GM18507 (cell line): ENCODE results near the gene KLF13.

Experiments
- DNase-seq: peaks from one replicate; pipeline ENCODE4 v3.0.0; 2011; ENCODE audit warnings: low read depth; ENCODE audit not compliant: insufficient read length; ENCODE audit errors: extremely low spot score
- FAIRE-seq: peaks from 2 replicates; lab custom pipeline; 2011; peaks lifted over from hg19 to GRCh38; lab: Jason Lieb, UNC

KLF13 gene

GRCh38 chr15:31311735-31312619 lies 14.7 kb upstream of the KLF13 start:
- FAIRE-seq (no peak), DNase-seq (no peak)

- FAIRE-seq, result no peak
- no peak for DNase-seq
These were observed 13.4 kb upstream of the KLF13 start for GRCh38 chr15:31313223-31313622.

- no peak for FAIRE-seq
- DNase-seq, result no peak
These were observed 12.3 kb upstream of the KLF13 start for GRCh38 chr15:31314380-31314779.

GRCh38 chr15:31316135-31316795 lies 10.4 kb upstream of the KLF13 start:
- no peak for DNase-seq
- FAIRE-seq, result no peak

GRCh38 chr15:31317017-31317416 lies 9.6 kb upstream of the KLF13 start:
- no peak for FAIRE-seq
- no peak for DNase-seq

- DNase-seq, result no peak
- FAIRE-seq, result no peak
These were observed 9.0 kb upstream of the KLF13 start for GRCh38 chr15:31317421-31318327.

- DNase-seq, result no peak
- FAIRE-seq, result no peak
These were observed 8.2 kb upstream of the KLF13 start for GRCh38 chr15:31318429-31318828.

- FAIRE-seq, result no peak
These were observed 6.6 kb upstream of the KLF13 start for GRCh38 chr15:31320022-31320421.

GRCh38 chr15:31321418-31321817 lies 5.2 kb upstream of the KLF13 start:
- FAIRE-seq, result no peak
- DNase-seq, result no peak

More at GRCh38 chr15:31320022-31320421, 6.6 kb upstream of the KLF13 start:
- no peak for DNase-seq

- no peak for FAIRE-seq
- no peak for DNase-seq
These were observed 4.1 kb upstream of the KLF13 start for GRCh38 chr15:31322504-31322903.

GRCh38 chr15:31323627-31324026 lies 3.0 kb upstream of the KLF13 start:
- FAIRE-seq (peak; percentile 50), DNase-seq (no peak)

- DNase-seq (no peak), FAIRE-seq (peak; percentile 36)
These were observed 2.4 kb upstream of the KLF13 start for GRCh38 chr15:31324186-31324585.

GRCh38 chr15:31324806-31325594 lies 1.6 kb upstream of the KLF13 start:
- DNase-seq (no peak), FAIRE-seq (peak; percentile 87)

- no peak for FAIRE-seq
These were observed 960 bp upstream of the KLF13 start for GRCh38 chr15:31325595-31326155.

GRCh38 chr15:31326875-31327668 lies 437 bp downstream of the KLF13 start:
- FAIRE-seq (no peak), DNase-seq (no peak)

More at GRCh38 chr15:31325595-31326155, 960 bp upstream of the KLF13 start:
- no peak for DNase-seq

- FAIRE-seq (no peak), DNase-seq (no peak)
These were observed 1.2 kb downstream of the KLF13 start for GRCh38 chr15:31327669-31328427.

- DNase-seq (no peak), FAIRE-seq (no peak)
These were observed 1.9 kb downstream of the KLF13 start for GRCh38 chr15:31328428-31328968.
